Activated gamma-delta T cell (primary cell): ENCODE results near the gene SLC38A3.
"Not testable (repeated sequence)": the region's sequence is repeated elsewhere in the genome, so short reads cannot be mapped to it uniquely, and the experiment has no call there.

ENCODE experiments used
- DNase-seq: peaks from one replicate; lab custom pipeline; 2025; lab: John Stamatoyannopoulos, UW

Gene SLC38A3

DNA sequence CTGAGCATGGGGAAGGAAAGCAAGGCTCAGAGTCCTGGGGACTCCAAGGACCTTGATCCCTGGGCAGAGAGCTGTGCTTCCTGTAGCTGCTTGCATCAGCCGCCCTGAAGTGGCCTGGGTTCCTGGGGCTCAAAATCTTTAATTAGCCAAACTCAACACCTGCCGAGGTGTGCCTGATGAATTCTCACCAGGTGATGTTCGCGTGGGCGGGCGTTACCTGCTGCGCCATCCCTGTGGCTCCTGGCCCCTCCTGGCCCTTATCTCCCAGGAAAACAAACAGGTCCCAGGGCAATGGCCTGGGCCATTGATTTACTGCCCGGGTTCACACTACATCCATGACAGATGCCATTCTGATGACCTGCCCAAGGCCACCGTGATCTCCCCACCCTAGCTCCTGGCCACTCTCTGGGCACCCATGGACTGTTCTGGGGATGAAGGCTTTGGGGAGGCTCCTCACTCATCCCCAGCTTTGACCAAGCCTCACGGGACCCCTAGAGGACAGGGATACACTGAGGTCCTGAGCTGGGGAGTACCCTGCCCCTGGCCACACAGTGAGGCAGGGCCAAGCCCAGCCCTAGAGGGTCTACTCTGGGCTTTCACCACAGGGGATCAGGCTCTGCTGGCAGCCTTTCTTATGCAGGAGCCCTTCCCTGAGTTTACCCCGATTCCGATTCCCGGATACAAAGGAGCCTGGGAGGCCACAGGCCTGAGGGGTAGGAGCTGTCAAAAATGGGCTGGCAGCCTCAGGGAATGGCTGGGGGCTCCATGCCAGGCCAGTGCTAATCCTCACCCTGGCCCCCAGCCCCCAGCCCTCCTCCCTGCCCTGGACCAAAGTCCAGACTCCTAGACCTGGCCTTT lies 5.7 kb downstream of the SLC38A3 start:
- DNase-seq, result no peak

DNA sequence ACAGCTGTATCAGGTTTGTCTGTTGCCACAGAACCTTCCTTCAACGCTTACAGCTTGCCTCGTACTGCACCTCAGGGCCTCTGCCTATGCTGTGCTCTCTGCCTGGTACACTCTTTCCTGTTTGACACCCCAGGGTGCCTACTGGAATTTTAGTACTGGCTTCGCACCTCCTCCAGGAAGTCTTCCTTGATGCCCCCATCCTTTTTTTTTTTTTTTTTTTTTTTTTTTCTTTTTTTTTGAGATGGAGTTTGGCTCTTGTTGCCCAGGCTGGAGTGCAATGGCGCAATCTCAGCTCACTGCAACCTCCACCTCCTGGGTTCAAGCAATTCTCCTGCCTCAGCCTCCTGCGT lies 6.3 kb downstream of the SLC38A3 start:
- not testable (repeated sequence) for DNase-seq

DNA sequence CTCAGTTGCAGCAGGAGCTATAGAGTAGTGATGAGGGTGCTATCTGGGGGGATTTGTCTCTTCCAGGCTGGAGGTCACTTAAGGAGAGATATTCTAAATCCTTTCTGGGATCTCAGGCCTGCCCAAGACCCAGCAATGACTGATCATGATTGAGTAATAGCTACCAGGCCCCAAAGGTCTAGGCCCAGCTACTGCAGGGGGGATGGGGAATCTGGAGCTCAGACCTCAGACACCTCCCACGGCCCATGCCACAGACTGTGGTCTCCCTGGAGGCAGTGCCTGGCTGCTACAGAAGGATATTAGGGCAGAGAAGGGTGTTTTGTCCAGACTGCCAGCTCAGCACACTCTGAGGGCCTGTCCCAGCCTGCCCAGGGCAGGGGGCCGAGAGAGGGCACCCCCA lies 6.9 kb downstream of the SLC38A3 start:
- DNase-seq, result no peak

DNA sequence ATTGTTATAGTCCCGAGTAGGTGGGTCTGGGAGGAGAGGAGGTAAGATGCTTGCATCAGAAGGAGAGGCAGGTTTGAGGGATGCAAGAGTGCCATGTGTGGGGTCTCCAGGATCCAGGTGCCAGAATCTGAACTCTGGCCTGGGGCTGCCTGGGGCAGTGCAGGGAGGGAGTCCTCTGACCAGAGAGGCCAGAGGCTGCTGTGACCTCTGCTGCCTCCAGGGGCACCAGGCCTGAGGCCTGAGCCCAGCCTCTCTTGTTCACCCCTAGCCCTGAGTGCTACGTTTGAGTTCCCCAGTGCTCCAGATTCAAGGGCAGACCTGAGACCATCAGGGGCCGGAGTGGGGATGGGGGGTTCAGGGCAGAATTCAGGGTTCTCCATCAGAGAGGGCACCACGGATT lies 7.4 kb downstream of the SLC38A3 start:
- DNase-seq, result no peak

DNA sequence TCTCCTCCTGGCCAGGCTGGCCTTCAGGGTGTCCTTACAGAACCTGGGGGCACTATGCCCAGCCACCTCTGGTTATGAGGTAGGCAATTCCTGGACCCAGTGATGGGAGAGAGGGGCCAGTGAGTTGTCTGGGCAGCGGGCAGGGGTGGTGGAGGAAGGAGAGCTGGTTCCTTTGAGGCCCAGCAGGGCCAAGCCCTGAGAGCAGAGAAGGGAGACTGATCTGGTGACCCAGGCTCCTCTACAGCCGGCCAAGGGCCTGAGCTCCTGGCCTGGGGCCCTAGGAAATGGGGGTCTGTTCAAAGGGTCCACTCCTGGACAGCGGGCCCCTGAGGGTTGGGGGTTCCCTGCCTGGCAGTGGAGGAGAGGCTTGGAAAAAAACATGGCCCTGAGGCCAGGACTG lies 7.9 kb downstream of the SLC38A3 start:
- no peak for DNase-seq

DNA sequence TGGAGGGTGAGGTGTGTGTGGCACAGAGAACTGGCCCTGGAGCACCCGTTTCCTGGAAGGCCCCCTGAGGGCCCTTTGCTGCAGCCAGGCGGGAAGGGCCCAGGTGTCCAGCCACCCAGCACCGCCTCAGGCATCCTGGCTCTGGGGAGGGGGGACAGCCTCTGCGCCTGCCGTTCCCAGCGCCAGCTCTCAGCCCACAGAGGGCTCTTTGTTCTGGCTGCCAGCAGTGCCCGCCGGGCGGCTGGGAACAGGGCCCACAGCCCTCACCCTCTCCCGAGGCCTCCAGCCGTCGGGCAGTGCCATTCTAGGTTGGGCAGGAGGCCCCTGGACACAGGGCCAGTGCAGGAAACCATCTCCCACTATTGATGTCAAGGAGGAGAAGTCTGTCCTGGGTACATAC lies 8.3 kb downstream of the SLC38A3 start:
- no peak for DNase-seq

DNA sequence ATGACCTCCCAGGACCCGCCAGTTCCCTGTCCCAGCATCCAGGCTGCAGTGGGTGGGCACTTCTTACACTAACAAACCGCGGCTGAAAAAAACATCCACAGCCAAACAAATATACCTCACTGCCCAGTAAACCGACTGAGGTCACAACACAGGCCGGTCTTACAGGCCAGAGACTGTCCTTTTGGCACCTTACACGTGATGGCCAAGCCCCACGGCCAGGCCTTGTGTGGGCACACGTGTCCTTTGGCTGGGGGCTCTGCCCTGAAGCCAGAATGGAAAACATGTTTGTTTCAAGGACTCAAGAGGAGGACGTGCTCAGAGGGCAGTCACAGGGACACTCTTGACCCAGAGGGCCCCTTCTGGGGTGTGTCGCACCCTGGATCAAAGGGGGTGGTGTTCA lies 9.8 kb downstream of the SLC38A3 start:
- DNase-seq, result no peak

DNA sequence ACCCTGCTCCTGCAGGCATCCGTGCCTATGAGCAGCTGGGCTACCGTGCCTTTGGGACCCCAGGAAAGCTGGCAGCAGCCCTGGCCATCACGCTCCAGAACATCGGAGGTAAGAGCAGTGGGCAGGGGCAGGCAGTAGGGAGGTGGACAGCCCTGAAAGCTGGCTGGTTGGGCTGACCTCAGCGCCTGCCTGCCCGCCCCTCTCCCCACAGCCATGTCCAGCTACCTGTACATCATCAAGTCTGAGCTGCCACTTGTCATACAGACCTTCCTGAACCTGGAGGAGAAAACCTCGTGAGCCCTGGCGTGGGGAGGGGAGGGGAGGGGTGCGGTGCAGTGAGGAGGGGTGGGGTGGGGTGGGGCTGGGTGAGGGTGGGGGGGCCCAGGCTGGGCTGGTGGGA lies 10.5 kb downstream of the SLC38A3 start:
- DNase-seq, result no peak

DNA sequence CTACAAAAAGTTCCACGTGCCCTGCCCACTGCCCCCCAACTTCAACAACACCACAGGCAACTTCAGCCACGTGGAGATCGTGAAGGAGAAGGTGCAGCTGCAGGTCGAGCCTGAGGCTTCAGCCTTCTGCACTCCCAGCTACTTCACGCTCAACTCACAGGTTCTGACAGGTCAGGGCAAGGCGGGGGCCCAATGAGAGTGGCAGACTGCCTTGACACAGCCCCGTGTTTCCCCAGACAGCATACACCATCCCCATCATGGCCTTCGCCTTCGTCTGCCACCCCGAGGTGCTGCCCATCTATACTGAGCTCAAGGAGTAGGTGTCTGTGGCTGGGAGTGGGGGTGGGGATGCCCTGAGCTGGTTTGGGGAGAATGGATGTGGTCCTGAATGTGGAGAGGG lies 12.6 kb downstream of the SLC38A3 start:
- DNase-seq, result no peak

DNA sequence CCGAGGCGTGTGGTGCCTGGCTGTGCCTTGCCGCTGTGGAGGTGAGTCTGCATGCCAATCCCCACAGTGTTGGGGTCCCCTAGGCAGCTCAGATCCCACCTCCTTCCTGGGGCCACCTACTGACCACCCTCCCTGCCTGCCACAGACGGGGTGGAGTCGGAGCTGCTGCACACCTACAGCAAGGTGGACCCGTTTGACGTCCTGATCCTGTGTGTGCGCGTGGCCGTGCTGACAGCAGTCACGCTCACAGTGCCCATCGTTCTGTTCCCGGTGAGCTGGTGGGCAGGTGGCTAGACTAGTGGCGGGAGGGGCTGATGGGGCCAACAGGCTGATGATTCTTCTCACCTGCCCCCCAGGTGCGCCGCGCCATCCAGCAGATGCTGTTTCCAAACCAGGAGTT lies 13.4 kb downstream of the SLC38A3 start:
- no peak for DNase-seq

DNA sequence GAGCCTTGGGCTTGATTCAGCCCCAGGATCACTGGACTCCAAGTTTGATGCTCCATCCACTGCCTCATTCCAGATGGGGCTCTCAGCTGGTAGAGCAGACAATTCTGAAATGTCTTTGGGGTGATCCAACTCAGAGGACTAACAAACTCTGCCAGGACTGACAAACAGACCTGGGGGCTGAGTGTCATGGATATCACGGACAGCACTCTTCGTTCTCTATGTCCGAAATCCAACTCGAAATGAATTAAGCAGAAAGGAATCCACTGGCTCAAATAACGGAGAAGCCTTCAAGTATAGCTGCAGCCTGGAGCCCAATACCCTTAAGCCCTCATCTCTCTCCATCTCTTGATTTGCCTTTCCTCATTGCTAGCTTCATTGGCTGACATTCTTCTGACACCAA lies 14.2 kb downstream of the SLC38A3 start:
- DNase-seq, result no peak

DNA sequence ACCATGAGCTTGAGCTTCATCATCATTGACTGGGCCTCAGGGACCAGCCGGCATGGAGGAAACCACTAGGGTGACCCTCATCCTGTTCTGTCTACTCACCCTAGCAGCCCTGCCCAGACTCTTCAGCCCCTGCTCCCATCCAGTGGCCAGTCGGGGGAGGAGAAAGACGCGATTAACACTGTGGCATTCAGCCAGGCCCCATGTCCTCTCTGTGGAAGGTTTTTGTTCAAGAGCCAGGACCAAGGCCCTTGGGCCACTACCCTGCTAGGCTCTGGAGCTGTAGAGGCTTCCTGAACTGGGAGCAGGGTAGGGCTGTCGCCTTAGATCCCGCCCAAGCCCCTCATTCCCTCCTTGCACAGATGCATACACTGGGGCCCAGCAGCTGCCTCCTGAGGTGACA lies 15.0 kb downstream of the SLC38A3 start:
- no peak for DNase-seq

DNA sequence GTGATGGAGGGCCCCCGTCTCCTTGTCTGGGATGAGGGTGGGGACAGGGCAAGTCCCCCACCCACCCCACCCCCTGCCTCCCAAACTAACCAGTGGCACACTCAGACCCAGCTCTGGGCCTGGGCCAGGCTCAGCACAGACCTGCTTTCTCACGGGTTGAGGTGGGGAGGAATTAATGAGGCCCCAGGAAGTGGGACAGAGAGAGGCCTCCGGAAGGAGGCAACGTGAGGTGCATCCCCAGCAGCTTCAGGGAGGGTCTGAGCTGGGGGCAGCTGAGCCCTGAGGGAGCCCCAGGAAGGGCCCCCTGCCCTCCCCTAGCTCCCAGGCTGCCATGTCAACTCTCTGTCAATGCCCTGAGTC lies 16.0 kb downstream of the SLC38A3 start:
- no peak for DNase-seq

DNA sequence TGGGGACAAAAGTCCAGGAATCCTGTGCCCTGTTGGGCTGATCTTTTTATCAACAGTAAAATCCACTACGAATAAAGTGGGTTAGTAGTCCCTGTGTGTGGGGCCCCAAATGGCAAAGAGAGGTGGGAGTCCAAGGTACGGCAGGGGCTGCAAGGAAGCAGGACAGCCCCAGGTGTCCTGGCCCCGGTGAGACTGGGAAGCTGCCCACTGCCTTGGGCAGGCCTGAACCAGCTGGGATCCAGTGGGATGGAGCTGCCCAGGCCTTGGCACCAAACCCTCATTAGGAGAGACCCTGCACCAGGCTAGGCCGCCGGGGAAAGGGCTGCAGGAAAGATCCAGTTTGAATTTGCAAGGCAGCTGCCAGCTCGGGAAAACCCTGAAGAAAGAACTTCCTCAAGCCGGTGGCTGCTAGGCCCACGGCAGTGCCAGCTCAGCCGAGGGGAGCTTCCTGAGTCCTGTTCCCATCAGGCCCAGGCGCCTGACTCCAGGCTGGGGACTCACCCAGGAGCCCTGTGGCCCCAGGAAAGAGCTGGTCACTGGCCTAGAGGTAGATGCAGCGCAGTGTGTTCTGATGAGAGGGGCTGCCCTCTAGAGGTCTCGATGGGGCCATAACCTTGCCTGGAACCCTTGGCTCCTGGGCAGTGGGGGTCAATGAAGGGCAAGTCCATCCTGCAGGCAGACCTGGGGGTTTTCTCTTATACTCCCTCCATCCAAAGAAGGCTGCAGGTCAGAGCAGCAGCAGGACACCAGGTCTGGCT lies 16.5 kb downstream of the SLC38A3 start:
- DNase-seq, result no peak

DNA sequence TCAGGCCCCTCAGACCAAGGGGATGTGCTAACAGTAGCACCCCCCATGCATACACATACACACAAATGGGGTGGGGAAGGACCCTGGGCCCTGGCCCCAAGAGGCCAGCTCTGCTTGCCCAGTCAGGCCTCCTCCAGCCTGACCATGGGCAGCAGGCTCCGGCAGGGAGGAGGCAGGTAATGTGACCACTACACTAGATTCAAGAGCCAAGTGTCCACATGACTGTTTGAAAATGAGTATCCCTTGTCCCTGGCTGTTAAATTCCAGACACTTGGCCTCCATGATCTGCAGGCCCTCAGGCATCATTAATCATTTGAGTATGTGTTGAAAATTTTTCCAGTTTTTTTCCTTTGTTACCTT lies 17.1 kb downstream of the SLC38A3 start:
- no peak for DNase-seq

DNA sequence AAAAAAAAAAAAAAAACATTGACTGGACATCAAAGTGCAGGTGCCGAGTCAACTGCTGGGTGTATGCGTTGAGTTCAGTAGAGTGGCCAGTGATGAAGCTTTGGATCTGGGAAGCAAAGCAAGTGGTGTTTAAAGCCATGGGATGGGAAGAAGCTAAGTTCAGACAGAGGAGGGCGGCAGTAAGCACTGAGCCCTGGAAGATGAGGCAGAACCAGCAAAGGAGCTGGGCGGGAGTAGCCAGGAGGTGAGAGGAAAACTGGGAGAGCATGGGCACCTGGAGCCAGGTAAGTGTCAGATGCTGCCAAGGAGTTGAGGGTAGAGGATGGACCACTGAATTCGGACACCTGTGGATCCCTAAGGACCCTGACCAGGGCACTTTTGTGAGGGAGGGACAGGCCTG lies 19.6 kb downstream of the SLC38A3 start:
- DNase-seq, result no peak

DNA sequence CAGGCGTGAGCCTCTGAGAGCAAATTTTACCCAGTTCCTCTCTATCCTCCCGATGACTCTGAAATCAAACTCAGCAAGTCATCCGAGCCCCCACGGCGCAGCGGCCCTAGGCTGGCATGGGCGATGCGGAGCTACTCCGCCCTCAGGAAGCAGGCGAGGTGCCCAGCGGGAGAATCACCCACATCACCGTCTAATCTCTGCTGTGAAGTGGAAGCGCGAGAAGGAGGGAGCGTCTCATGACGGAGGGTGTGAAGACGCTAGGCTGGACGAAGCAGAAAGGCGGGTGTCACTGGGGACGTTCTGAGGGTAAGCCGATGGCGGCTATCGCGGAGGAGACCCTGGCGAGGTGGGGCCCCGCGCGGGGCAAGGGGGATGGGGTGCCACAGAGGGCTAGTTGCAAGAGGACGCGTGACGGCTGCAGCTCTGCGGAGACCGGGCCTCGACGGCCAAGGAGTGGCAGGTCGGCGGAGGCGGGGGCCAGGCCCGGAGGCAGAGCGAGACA lies 21.9 kb downstream of the SLC38A3 start:
- peak; percentile 29 for DNase-seq

DNA sequence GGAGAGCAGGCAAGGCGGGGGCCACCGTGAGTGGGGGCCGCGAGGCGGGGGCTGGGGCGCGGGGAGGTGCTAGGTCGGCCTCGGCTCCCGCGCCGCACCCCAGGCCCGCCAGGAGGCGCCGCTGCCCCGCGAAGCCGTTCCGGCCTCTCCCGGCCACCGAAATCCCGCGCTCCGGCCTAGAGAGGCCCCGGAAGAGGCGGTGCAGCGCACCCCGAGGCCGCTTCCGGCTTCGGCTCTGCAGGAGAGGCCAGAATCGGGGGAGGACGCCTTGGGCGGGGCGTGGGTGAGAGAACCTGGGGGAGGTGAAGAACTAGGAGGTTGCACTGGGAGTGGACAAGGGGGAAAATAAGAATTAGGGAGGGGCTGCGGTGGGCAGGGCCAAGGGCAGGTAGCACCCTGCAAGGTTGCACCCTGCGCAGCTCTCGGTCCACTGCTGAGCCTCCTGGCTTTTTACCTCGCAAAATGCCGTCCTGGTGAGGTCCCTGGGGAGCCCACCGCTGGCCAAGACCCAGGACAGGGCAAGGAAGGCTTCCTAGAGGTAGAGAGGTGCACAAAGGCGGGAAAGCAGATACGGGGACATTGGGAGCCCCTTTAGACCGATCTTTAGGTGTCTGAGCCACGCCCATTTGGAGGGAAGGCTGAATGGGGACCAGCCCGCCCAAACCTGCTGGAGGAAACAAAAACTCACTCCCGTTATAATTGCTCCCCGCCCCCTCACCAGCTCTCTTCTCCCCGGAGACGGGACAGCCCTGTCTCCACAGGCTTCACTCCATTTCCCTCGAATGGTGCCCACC lies 22.5 kb downstream of the SLC38A3 start:
- DNase-seq, result peak; percentile 85

DNA sequence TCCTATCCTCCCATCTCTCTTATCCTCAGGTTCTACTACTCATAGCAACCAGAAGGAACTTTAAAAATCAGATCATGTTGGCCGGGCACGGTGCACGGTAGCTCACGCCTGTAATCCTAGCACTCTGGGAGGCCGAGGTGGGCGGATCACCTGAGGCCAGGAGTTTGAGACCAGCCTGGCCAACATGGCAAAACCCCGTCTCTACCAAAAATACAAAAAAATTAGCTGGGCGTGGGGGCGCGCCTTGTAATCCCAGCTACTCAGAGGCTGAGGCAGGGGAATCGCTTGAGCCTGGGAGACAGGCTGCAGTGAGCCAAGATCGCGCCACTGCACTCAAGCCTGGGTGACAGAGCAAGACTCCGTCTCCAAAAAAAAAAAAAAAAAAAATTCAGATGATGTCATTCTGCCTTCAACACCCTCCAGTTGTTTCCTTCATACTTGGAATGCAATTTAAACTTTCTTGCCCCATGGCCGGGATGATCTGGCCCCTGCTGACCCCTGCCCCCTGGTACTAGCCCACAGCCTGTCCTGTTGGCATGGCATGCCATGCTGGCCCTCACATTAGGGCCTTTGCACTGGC lies 23.2 kb downstream of the SLC38A3 start:
- not testable (repeated sequence) for DNase-seq

DNA sequence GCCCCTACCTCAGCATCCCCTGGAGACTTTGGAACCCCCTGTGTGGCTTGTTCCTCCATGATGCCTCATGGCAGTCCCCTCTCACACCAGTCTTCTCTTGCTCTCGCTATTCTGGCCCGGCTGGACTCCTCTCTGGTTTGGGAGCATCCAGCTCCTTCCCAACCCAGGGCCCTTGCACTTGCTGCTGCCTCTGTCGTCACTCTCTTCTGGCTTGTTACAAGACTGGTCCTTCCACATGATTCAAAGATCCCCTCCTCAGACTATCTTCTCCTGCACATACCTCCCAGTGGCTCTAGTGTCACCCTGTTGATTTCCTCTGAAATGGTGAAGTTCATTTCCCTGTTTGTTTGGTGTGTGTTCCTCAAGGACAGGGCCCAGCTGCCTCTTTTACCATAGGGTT lies 24.4 kb downstream of the SLC38A3 start:
- DNase-seq, result no peak

DNA sequence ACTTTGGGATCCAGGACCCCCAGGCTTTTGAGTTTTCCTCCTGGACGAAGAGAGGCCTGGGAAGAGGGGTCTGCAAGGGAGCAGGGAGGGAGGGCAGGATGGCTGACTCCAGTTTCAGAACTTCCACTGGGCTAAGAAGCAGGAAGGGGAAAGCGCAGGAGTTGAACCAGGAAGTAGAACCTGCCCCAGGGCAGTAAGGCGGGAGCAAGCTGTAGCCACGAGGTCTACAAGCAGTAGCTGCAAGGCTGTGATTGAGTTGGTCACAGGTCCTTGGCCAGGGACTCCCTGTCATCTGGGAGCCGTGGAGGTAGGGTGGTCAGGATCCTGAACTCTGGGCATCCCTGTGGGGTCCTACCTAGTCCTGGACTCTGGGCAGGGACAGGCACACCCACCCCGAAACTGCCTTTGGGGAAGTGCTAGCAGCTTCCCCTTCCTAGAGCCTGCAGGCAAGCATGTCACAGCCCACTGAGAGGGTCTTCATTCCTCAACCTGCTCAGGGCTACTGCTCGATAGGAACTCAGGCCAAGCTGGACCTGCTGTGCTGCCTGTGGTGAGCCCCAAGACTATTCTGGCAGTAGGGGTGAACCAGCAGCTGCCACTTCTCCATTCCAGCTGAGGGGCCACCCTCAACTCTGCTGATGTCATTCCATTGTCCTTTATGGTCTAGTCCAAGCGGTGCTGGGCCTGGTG lies 25.2 kb downstream of the SLC38A3 start:
- no peak for DNase-seq

DNA sequence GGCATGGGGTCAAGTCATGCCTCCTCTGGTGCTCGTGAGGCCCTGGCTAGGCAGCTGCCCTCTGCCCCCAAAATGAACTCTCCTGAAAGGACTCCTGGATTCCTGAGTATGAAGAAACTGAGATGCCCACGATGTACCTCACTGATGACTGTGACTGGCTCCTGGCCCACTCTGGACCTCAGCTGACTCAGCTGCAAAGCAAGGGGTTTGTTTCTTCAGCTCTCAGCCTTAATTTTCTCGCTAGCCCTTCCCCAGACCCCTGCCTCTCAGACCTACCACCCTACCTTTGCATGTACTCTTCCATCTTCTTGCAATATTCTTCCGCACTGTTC lies 25.7 kb downstream of the SLC38A3 start:
- DNase-seq, result no peak
